GM12872 (cell line): ENCODE results near the gene CPT2.

Experiments
- CTCF ChIP-seq: IDR thresholded peaks from 3 replicates; pipeline ENCODE4 v1.5.1; 2011; ENCODE audit warnings: low read depth, mild to moderate bottlenecking, low read length, moderate library complexity; ENCODE audit not compliant: insufficient read depth

CPT2 gene

GRCh38 chr1:53196485-53197290, at the start of gene CPT2:
Gene CPT2 (plus strand): TSS chr1:53196824. CDS start chr1:53196944, 120 bp downstream.
- no peak for TF ChIP-seq CTCF

DNA sequence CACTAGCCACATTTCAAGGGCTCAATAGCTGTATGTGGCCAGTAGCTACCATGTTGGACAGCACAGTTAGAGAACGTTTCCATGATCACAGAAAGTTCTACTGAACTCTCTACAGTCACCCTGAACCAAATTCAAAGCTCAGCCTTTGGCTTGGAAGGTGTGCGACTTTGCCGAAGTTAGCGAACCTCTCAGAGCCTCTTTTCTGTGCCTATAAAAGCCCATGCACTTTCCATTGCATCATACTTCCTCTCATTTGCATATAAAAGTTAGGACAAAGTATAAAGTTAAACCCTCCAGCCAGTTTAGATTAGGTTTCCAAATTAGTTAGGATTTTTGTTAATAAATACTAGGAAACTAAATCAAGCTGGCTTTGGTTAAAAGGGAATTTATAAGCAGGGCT, 49.5 kb upstream of the CPT2 start:
- TF ChIP-seq CTCF: no peak

GRCh38 chr1:53148123-53148522, 48.5 kb upstream of the CPT2 start:
- TF ChIP-seq CTCF: no peak

- no peak for TF ChIP-seq CTCF
Measured at GRCh38 chr1:53153752-53154151, 42.9 kb upstream of the CPT2 start.

GRCh38 chr1:53154859-53155438, 41.7 kb upstream of the CPT2 start:
- TF ChIP-seq CTCF: no peak

GRCh38 chr1:53155534-53155933, 41.1 kb upstream of the CPT2 start:
- no peak for TF ChIP-seq CTCF

DNA sequence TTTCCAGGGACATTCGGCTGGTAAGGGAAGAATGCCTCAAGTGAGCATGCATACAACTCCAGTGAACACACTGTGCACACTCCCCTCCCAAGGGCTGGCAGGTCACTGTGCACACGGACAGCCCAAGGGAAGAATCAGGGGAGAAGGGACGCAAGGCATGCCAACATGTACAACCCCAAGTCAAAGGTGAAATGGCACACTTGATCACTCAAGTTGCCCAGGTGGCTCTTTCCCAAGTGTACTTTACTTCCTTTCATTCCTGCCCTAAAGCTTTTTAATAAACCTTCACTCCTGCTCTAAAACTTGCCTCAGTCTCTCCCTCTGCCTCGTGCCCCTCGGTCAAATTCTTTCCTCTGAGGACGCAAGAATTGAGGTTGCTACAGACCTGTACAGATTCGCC, 40.7 kb upstream of the CPT2 start:
- no peak for TF ChIP-seq CTCF
